Endothelial cell (in vitro differentiated cells): ENCODE results near the gene PET117. TPM values are rescaled to one million over a fixed set of nuclear protein-coding genes. Genes with fewer than 3 reads are reported as not detected.

Source experiments
- DNase-seq: peaks from one replicate; pipeline ENCODE4 v3.0.0; 2021; ENCODE audit warnings: low spot score
- H3K27ac Mint-ChIP-seq: one replicate; pipeline ENCODE4 v1.8.0; 2021; ENCODE audit warnings: mixed read lengths, inconsistent platforms; ENCODE audit not compliant: unreplicated experiment
- H3K27me3 Mint-ChIP-seq: one replicate; pipeline ENCODE4 v1.8.0; 2021; ENCODE audit warnings: mild to moderate bottlenecking, moderate library complexity, mixed read lengths, inconsistent platforms; ENCODE audit not compliant: unreplicated experiment
- H3K36me3 Mint-ChIP-seq: one replicate; pipeline ENCODE4 v1.8.0; 2021; ENCODE audit warnings: mild to moderate bottlenecking, low read depth, mixed read lengths, inconsistent platforms; ENCODE audit not compliant: unreplicated experiment
- H3K4me1 Mint-ChIP-seq: one replicate; pipeline ENCODE4 v1.8.0; 2021; ENCODE audit warnings: mild to moderate bottlenecking, mixed read lengths, inconsistent platforms; ENCODE audit not compliant: unreplicated experiment
- H3K4me3 Mint-ChIP-seq: one replicate; pipeline ENCODE4 v1.8.0; 2021; ENCODE audit warnings: mild to moderate bottlenecking, mixed read lengths, inconsistent platforms; ENCODE audit not compliant: unreplicated experiment
- H3K9me3 Mint-ChIP-seq: one replicate; pipeline ENCODE4 v1.8.0; 2021; ENCODE audit warnings: mixed read lengths, inconsistent platforms; ENCODE audit not compliant: unreplicated experiment
- CTCF ChIP-seq: fragments of 200-600 bp; sonication (generic); IDR thresholded peaks from one replicate; pipeline ENCODE4 v1.5.0; 2021; ENCODE audit warnings: antibody characterized with exemption; ENCODE audit not compliant: unreplicated experiment
- total RNA-seq: library from RNA; stranded (reverse); fragmentation: NEBNext Ultra II Directional; extraction: Animal tissue kit (Norgen Biotek cat#: 25700); gene quantifications from one replicate; pipeline ENCODE4 v1.2.1, GENCODE V29; 2021; ENCODE audit not compliant: unreplicated experiment

PET117 gene
- total RNA-seq, 1 donor from 2014 or later = 11.0 TPM

DNA sequence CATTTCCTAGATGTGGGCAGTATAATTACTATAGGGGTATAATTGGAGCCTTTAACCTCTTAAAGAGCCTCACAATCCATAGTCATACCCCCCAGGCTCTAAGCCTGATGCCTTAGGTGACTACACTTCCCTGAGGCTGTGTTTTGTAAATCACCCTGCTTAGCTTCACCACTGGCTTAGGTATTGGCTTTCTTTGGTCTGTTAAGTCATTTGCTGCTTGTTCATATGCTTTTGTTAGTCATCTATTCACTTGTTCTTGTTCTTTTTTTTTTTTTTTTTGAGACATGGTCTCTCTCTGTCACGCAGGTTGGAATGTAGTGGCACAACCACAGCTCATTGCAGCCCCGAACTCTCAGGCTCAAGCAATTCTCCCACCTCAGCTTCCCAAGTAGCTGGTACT, 26.7 kb downstream of the PET117 start:
- Mint-ChIP-seq H3K36me3 (peaks cover 10% of the 10 kb centered on the region), H3K4me3 (no peak overlapping the region), H3K9me3 (no peaks in the 10 kb centered on the region), H3K27ac (no peak overlapping the region), H3K27me3 (peaks cover 2% of the 10 kb centered on the region), H3K4me1 (peaks cover 22% of the 10 kb centered on the region)
- DNase-seq = no peak
- no peak for TF ChIP-seq CTCF

GRCh38 chr20:18165553-18165952, 27.9 kb downstream of the PET117 start:
- no peak overlapping the region for H3K4me3 Mint-ChIP-seq
- H3K9me3 Mint-ChIP-seq = no peaks in the 10 kb centered on the region
- H3K27ac Mint-ChIP-seq = peak overlapping the region; percentile 80
- peaks cover 13% of the 10 kb centered on the region for H3K36me3 Mint-ChIP-seq
- no peak for TF ChIP-seq CTCF
- H3K27me3 Mint-ChIP-seq = peaks cover 2% of the 10 kb centered on the region
- peak; percentile 14 for DNase-seq
- peaks cover 22% of the 10 kb centered on the region for H3K4me1 Mint-ChIP-seq

- TF ChIP-seq CTCF = no peak
- peaks cover 22% of the 10 kb centered on the region for H3K4me1 Mint-ChIP-seq
- peak overlapping the region; percentile 80 for H3K27ac Mint-ChIP-seq
- H3K9me3 Mint-ChIP-seq = no peaks in the 10 kb centered on the region
- no peak overlapping the region for H3K4me3 Mint-ChIP-seq
- peaks cover 13% of the 10 kb centered on the region for H3K36me3 Mint-ChIP-seq
- DNase-seq = no peak
- peaks cover 2% of the 10 kb centered on the region for H3K27me3 Mint-ChIP-seq
These were observed 28.7 kb downstream of the PET117 start for GRCh38 chr20:18166241-18166881.

GRCh38 chr20:18166950-18167349, 29.3 kb downstream of the PET117 start:
- H3K4me1 Mint-ChIP-seq = peaks cover 22% of the 10 kb centered on the region
- TF ChIP-seq CTCF = no peak
- H3K27me3 Mint-ChIP-seq = peaks cover 2% of the 10 kb centered on the region
- no peak overlapping the region for H3K4me3 Mint-ChIP-seq
- peak overlapping the region; percentile 65 for H3K27ac Mint-ChIP-seq
- no peaks in the 10 kb centered on the region for H3K9me3 Mint-ChIP-seq
- H3K36me3 Mint-ChIP-seq = peaks cover 8% of the 10 kb centered on the region
- DNase-seq = no peak

GRCh38 chr20:18172379-18172778, 34.7 kb downstream of the PET117 start:
- no peak for TF ChIP-seq CTCF
- Mint-ChIP-seq H3K9me3 (no peaks in the 10 kb centered on the region), H3K36me3 (peaks cover 14% of the 10 kb centered on the region), H3K27me3 (no peaks in the 10 kb centered on the region), H3K4me1 (no peaks in the 10 kb centered on the region), H3K27ac (no peak overlapping the region), H3K4me3 (no peak overlapping the region)
- DNase-seq = no peak
